K562 (cell line): Measurements from ENCODE around the gene ZCCHC17. TPM values are rescaled to one million over a fixed set of nuclear protein-coding genes. Genes with fewer than 3 reads are reported as not detected.

Experiments
- ATAC-seq: fragments of 200-7000 bp; cut with Tn5 transposase; 3 replicates; pipeline ENCODE4 v1.9.1; 2020; ENCODE audit warnings: moderate library complexity
- BruUV-seq: library from RNA; stranded (reverse); fragments of 400-500 nt; replicated peaks from 2 replicates; lab custom pipeline; 2021; lab: Mats Ljungman, UMichigan
- CTCF ChIA-PET: fragments of 300-600 bp; formaldehyde crosslinking; extraction: SDS; loops from one replicate; lab custom pipeline; 2021; ENCODE audit warnings: low intra/inter-chr PET ratio; lab: Yijun Ruan, JAX
- POLR2A ChIA-PET: fragments of 300-600, 350-650 bp; sonication (Branson Sonifier 250); formaldehyde crosslinking; extraction: SDS; loops from one replicate; lab custom pipeline; 2021; ENCODE audit warnings: antibody characterized with exemption, inconsistent platforms; lab: Yijun Ruan, JAX
- DNase-seq, 4 experiments: peaks; one replicate each; pipeline versions ENCODE4 v3.0.0 to v3.0.0-alpha.2; 2011 to 2018; ENCODE audit warnings: low spot score in 3 of 4, mixed read lengths in 3 of 4; ENCODE audit errors: extremely low read depth in 1 of 4
- FAIRE-seq: peaks from 2 replicates; lab custom pipeline; 2011; peaks lifted over from hg19 to GRCh38; lab: Jason Lieb, UNC
- H2AFZ ChIP-seq: 2 replicates; pipeline ENCODE4 v1.6.0; 2011; ENCODE audit warnings: low read depth, low read length, control low read depth, inconsistent platforms
- H3K27ac ChIP-seq: fragments of 200-600 bp; 3 replicates; pipeline ENCODE4 v1.8.0; 2011; ENCODE audit warnings: low read depth, mild to moderate bottlenecking, control low read depth, inconsistent platforms, low read length, moderate library complexity, mixed read lengths; ENCODE audit errors: extremely low read depth
- H3K27me3 ChIP-seq, 2 experiments: fragments of 300-600 bp in 1 of 2; 2 replicates in 1 of 2; 3 replicates in 1 of 2; pipeline versions ENCODE4 v1.6.0 to v1.8.0; 2011; ENCODE audit warnings: inconsistent platforms in 2 of 2, low read length in 2 of 2, mild to moderate bottlenecking in 1 of 2, mixed read lengths in 1 of 2, moderate library complexity in 1 of 2; ENCODE audit not compliant: control insufficient read depth in 2 of 2, insufficient read depth in 2 of 2
- H3K36me3 ChIP-seq: fragments of 300-600 bp; 3 replicates; pipeline ENCODE4 v1.8.0; 2011; ENCODE audit warnings: mild to moderate bottlenecking, low read length, inconsistent platforms; ENCODE audit not compliant: control insufficient read depth, insufficient read depth
- H3K4me1 ChIP-seq, 2 experiments: fragments of 200-600 bp in 1 of 2; replicated peaks in 1 of 2; 2 replicates in 1 of 2; 3 replicates in 1 of 2; pipeline versions ENCODE4 v1.5.1 to v1.8.0; 2011; ENCODE audit warnings: inconsistent platforms in 2 of 2, low read length in 2 of 2, mild to moderate bottlenecking in 1 of 2, mixed read lengths in 1 of 2, moderate library complexity in 1 of 2; ENCODE audit not compliant: control insufficient read depth in 2 of 2, insufficient read depth in 2 of 2
- H3K4me2 ChIP-seq: 2 replicates; pipeline ENCODE4 v1.6.1; 2011; ENCODE audit warnings: low read length, control low read depth, inconsistent platforms, mixed read lengths; ENCODE audit not compliant: insufficient read depth
- H3K4me3 ChIP-seq: fragments of 200-600 bp; sonication (generic), shearing (Covaris generic); 2 replicates; pipeline ENCODE4 v1.5.1; 2016; ENCODE audit warnings: control low read depth, inconsistent platforms
- H3K79me2 ChIP-seq: fragments of 200-600 bp; 3 replicates; pipeline ENCODE4 v1.8.0; 2011; ENCODE audit warnings: low read length, inconsistent platforms; ENCODE audit not compliant: control insufficient read depth, insufficient read depth
- H3K9ac ChIP-seq, 2 experiments: 2 replicates each; pipeline versions ENCODE4 v1.6.0 to v1.6.1; 2011; ENCODE audit warnings: low read depth in 2 of 2, low read length in 2 of 2, control low read depth in 1 of 2, inconsistent platforms in 1 of 2, mild to moderate bottlenecking in 1 of 2, mixed read lengths in 1 of 2; ENCODE audit not compliant: insufficient read depth in 1 of 2
- H3K9me1 ChIP-seq: one replicate; pipeline ENCODE4 v1.6.0; 2011; ENCODE audit warnings: inconsistent platforms, mild to moderate bottlenecking, low read length, moderate library complexity; ENCODE audit not compliant: control insufficient read depth, insufficient read depth
- H3K9me3 ChIP-seq: replicated peaks from 2 replicates; pipeline ENCODE4 v1.5.1; 2011; ENCODE audit warnings: low read depth, low read length, inconsistent platforms; ENCODE audit not compliant: control insufficient read depth, insufficient read depth
- H4K20me1 ChIP-seq: replicated peaks from 2 replicates; pipeline ENCODE4 v1.6.1; 2011; ENCODE audit warnings: low read length, inconsistent platforms, mixed read lengths; ENCODE audit not compliant: control insufficient read depth, insufficient read depth
- AFF4 ChIP-seq: sonication (generic); formaldehyde crosslinking; IDR thresholded peaks from 2 replicates; pipeline ENCODE4 v1.8.0; 2023; ENCODE audit warnings: mild to moderate bottlenecking, missing genetic modification reagents
- FOSL1 ChIP-seq: fragments of 200-800 bp; sonication (Bioruptor generic); conservative IDR thresholded peaks from 2 replicates; pipeline ENCODE4 v1.6.1; 2016; ENCODE audit warnings: missing genetic modification characterization, missing compliant biosample characterization
- FOXJ2 ChIP-seq: fragments of 200-800 bp; sonication (Bioruptor generic); IDR thresholded peaks from 2 replicates; pipeline ENCODE4 v1.6.1; 2016; ENCODE audit warnings: missing genetic modification characterization, missing compliant biosample characterization
- HDAC6 ChIP-seq: IDR thresholded peaks from 2 replicates; pipeline ENCODE4 v1.6.1; 2012; ENCODE audit warnings: low read depth, mild to moderate bottlenecking, control low read depth, inconsistent platforms, low read length, moderate library complexity
- HDAC8 ChIP-seq: fragments of 450-650 bp; IDR thresholded peaks from 2 replicates; pipeline ENCODE4 v1.6.1; 2016; ENCODE audit warnings: mild to moderate bottlenecking, missing genetic modification characterization, moderate library complexity, missing compliant biosample characterization
- RAD51 ChIP-seq: fragments of 450-650 bp; IDR thresholded peaks from 2 replicates; pipeline ENCODE4 v1.7.1; 2016; ENCODE audit warnings: low read depth, mild to moderate bottlenecking, borderline replicate concordance
- TFE3 ChIP-seq: fragments of 450-650 bp; formaldehyde crosslinking; IDR thresholded peaks from 2 replicates; pipeline ENCODE4 v1.4.0; 2020; ENCODE audit warnings: mild to moderate bottlenecking, mixed read lengths
- TOE1 ChIP-seq, 2 experiments: fragments of 450-650 bp in 1 of 2; sonication (generic) in 1 of 2; formaldehyde crosslinking in 1 of 2; IDR thresholded peaks; 2 replicates each; pipeline versions ENCODE4 v1.7.1 to v1.8.0; 2016 to 2022; ENCODE audit warnings: borderline replicate concordance in 2 of 2, mild to moderate bottlenecking in 2 of 2, antibody characterized with exemption in 1 of 2, inconsistent platforms in 1 of 2, low read depth in 1 of 2, missing genetic modification reagents in 1 of 2, moderate library complexity in 1 of 2
- USF2 ChIP-seq: sonication (generic); formaldehyde crosslinking; IDR thresholded peaks from 2 replicates; pipeline ENCODE4 v1.5.0; 2020; ENCODE audit warnings: missing genetic modification reagents
- ZNF316 ChIP-seq: fragments of 450-650 bp; IDR thresholded peaks from 2 replicates; pipeline ENCODE4 v1.6.1; 2016
- WGBS: fragments of 100-300 bp; shearing (Covaris generic); methylation state at CpG from one replicate; pipeline ENCODE4 v1.1.6; 2016; ENCODE audit warnings: low coverage, mixed read lengths; ENCODE audit not compliant: insufficient coverage; ENCODE audit errors: missing lambda C conversion rate; 5-methylcytosine and 5-hydroxymethylcytosine counted together
- in situ Hi-C: fragments of 300-500 bp; cut with MboI; formaldehyde crosslinking; loops from 4 replicates; pipeline ENCODE4 v1.15.0; 2018; ENCODE audit warnings: inconsistent platforms, mixed read lengths
- intact Hi-C: fragments of 100-400 bp; cut with micrococcal nuclease; formaldehyde crosslinking; loops from 2 replicates; pipeline ENCODE4 v1.14.2; 2022
- polyA plus RNA-seq, 8 experiments: library from polyadenylated mRNA; depleted of rRNA in 4 of 8; stranded (reverse) in 5 of 8; unstranded in 3 of 8; fragments of >200 nt; fragmentation: Nextera tagmentation in 2 of 8; fragmentation: Illumina TruSeq in 1 of 8; extraction: Ambion mirVana in 2 of 8; extraction: Trizol in 1 of 8; gene quantifications; 2 replicates each; pipeline versions ENCODE4 v1.2.1 to v1.2.3, GENCODE V29; 2011 to 2014; ENCODE audit warnings: inconsistent platforms in 1 of 8, missing spikeins in 1 of 8
- total RNA-seq, 7 experiments: library from RNA; depleted of rRNA in 6 of 7; stranded (reverse); fragments of >200 nt in 6 of 7; fragmentation: Illumina TruSeq in 2 of 7; extraction: Trizol in 2 of 7; gene quantifications; 2 replicates each; pipeline versions ENCODE4 v1.2.1 to v1.2.3, GENCODE V29; 2011 to 2021; ENCODE audit warnings: low replicate concordance in 1 of 7

The ZCCHC17 gene
- total and polyA plus RNA-seq, 9 of the 15 experiments (the other 6 are each of a cell fraction or from before 2014, with no cell fraction given), result 46.9 to 150 (median 74.7) TPM

GRCh38 chr1:31354283-31354682 is 57.5 kb downstream of the ZCCHC17 start:
- in situ Hi-C loops (no loop called here), intact Hi-C loops (no loop called here)
- POLR2A ChIA-PET, result no interaction called here
- H3K4me1 ChIP-seq, result peaks cover 2 to 8% of the 10 kb centered on the region in 2 experiments; a peak in 3 of 5 replicates
- FAIRE-seq, result no peak
- H3K9me1 ChIP-seq, result peaks cover 3% of the 10 kb centered on the region
- H2AFZ ChIP-seq, result no peak overlapping the region
- DNase-seq, result no peak
- no peak overlapping the region for H3K4me3 ChIP-seq
- 30% methylated on average over 3 of the region's 3 CpGs for WGBS
- ATAC-seq, result no peak
- no TSS peak for BruUV-seq
- no peak overlapping the region for H3K9ac ChIP-seq
- no peak overlapping the region for H3K4me2 ChIP-seq
- H3K36me3 ChIP-seq, result peaks cover 41% of the 10 kb centered on the region
- H3K9me3 ChIP-seq, result no peaks in the 10 kb centered on the region
- no peaks in the 10 kb centered on the region for H3K79me2 ChIP-seq
- H3K27me3 ChIP-seq, result no peaks in the 10 kb centered on the region
- H3K27ac ChIP-seq, result no peak overlapping the region
- CTCF ChIA-PET, result no interaction called here
- 0 out of 2 replicates have a peak, but pooled peaks have one; percentile 30 for TF ChIP-seq FOSL1 (tag)
- TF ChIP-seq HDAC6, result no peak
- TF ChIP-seq TOE1 (IDR thresholded peaks at IDR 0.05; ENCODE audit: borderline replicate concordance), result peak; percentile 31; the same call in 1 of the 2 replicates
- no peak for TF ChIP-seq TOE1 (CRISPR knock-in tag; IDR thresholded peaks at IDR 0.05; ENCODE audit: borderline replicate concordance, low read depth)
- TF ChIP-seq USF2 (CRISPR knock-in tag), result 0 out of 2 replicates have a peak, but pooled peaks have one; percentile 22
- no peak for TF ChIP-seq AFF4 (CRISPR knock-in tag)
- no peak for TF ChIP-seq HDAC8 (tag)
- 0 out of 2 replicates have a peak, but pooled peaks have one; percentile 63 for TF ChIP-seq FOXJ2 (tag)
- TF ChIP-seq ZNF316, result 0 out of 2 replicates have a peak, but pooled peaks have one; percentile 5
- TF ChIP-seq RAD51, result peak; percentile 59; the same call in 1 of the 2 replicates
- TF ChIP-seq TFE3 (CRISPR knock-in tag), result peak; percentile 93
- H4K20me1 ChIP-seq, result no peaks in the 10 kb centered on the region
